GM21528 (cell line): Measurements from ENCODE around the gene NEUROG3.
"Not testable (repeated sequence)": the region's sequence is repeated elsewhere in the genome, so short reads cannot be mapped to it uniquely, and the experiment has no call there.

Experiments
- ATAC-seq: cut with Tn5 transposase; IDR thresholded peaks from one replicate; pipeline ENCODE4 v1.9.1; 2021; ENCODE audit warnings: mild to moderate bottlenecking, moderate library complexity; ENCODE audit not compliant: unreplicated experiment, low FRiP score

The NEUROG3 gene

GRCh38 chr10:69572159-69573055 lies 815 bp downstream of the NEUROG3 start:
- ATAC-seq = no peak

GRCh38 chr10:69571618-69572158 lies 1.5 kb downstream of the NEUROG3 start:
- no peak for ATAC-seq

GRCh38 chr10:69570050-69570816 lies 3.0 kb downstream of the NEUROG3 start:
- no peak for ATAC-seq

- no peak for ATAC-seq
Measured at GRCh38 chr10:69569396-69569934, 3.8 kb downstream of the NEUROG3 start.

GRCh38 chr10:69568472-69569395 lies 4.5 kb downstream of the NEUROG3 start:
- ATAC-seq = no peak

GRCh38 chr10:69567920-69568319 lies 5.3 kb downstream of the NEUROG3 start:
- no peak for ATAC-seq

GRCh38 chr10:69562731-69563254 lies 10.4 kb downstream of the NEUROG3 start:
- no peak for ATAC-seq

- ATAC-seq = no peak
Measured at GRCh38 chr10:69559525-69559924, 13.7 kb downstream of the NEUROG3 start.

GRCh38 chr10:69558559-69558958 lies 14.7 kb downstream of the NEUROG3 start:
- no peak for ATAC-seq

GRCh38 chr10:69554611-69555010 lies 18.6 kb downstream of the NEUROG3 start:
- ATAC-seq = no peak

- ATAC-seq = no peak
Measured at GRCh38 chr10:69553328-69553727, 19.9 kb downstream of the NEUROG3 start.

- no peak for ATAC-seq
Measured at GRCh38 chr10:69552268-69552667, 21.0 kb downstream of the NEUROG3 start.

GRCh38 chr10:69549959-69550358 lies 23.3 kb downstream of the NEUROG3 start:
- ATAC-seq = no peak

- ATAC-seq = no peak
Measured at GRCh38 chr10:69541463-69541862, 31.8 kb downstream of the NEUROG3 start.

GRCh38 chr10:69538461-69538860 lies 34.8 kb downstream of the NEUROG3 start:
- no peak for ATAC-seq

GRCh38 chr10:69537449-69537848 lies 35.8 kb downstream of the NEUROG3 start:
- no peak for ATAC-seq

- ATAC-seq = not testable (repeated sequence)
Measured at GRCh38 chr10:69536521-69536920, 36.7 kb downstream of the NEUROG3 start.

- no peak for ATAC-seq
Measured at GRCh38 chr10:69533658-69534057, 39.6 kb downstream of the NEUROG3 start.

GRCh38 chr10:69527961-69528360 lies 45.3 kb downstream of the NEUROG3 start:
- ATAC-seq = no peak
